Neural cell (in vitro differentiated cells): Measurements from ENCODE around the gene SCAANT1.

Source experiments
- POLR2AphosphoS5 ChIP-seq: IDR thresholded peaks from 2 replicates; pipeline ENCODE4 v1.6.1; 2012
- TAF1 ChIP-seq: IDR thresholded peaks from 2 replicates; pipeline ENCODE4 v1.6.1; 2012; ENCODE audit warnings: low read depth
- TF ChIP-seq, protein P1 (sequence below): fragments of 450-650 bp; IDR thresholded peaks from 2 replicates; pipeline ENCODE4 v1.5.1; 2014; ENCODE audit warnings: antibody characterized with exemption, mild to moderate bottlenecking, moderate library complexity; ENCODE audit not compliant: poor library complexity, severe bottlenecking

DNA sequence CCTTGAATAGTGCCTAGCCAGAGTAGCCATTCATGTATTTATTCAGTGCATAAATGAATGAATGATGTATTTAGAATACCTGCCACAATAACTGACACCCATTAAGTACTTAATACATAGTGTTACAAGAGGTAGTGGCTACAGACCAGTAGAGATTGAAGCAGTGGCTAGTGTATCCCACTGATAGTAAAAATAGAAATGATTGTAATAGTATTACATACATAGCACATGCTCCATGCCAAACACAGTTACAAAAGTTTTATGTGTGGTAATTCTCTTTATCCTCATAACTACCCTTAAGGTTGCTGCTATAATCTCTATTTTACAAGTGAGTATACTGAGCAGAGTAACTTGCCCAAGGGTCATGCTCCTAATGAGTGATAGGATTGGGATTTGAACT, 30.3 kb upstream of the SCAANT1 start:
- no peak for TF ChIP-seq TAF1
- no peak for TF ChIP-seq POLR2AphosphoS5
- TF ChIP-seq, protein P1, sequence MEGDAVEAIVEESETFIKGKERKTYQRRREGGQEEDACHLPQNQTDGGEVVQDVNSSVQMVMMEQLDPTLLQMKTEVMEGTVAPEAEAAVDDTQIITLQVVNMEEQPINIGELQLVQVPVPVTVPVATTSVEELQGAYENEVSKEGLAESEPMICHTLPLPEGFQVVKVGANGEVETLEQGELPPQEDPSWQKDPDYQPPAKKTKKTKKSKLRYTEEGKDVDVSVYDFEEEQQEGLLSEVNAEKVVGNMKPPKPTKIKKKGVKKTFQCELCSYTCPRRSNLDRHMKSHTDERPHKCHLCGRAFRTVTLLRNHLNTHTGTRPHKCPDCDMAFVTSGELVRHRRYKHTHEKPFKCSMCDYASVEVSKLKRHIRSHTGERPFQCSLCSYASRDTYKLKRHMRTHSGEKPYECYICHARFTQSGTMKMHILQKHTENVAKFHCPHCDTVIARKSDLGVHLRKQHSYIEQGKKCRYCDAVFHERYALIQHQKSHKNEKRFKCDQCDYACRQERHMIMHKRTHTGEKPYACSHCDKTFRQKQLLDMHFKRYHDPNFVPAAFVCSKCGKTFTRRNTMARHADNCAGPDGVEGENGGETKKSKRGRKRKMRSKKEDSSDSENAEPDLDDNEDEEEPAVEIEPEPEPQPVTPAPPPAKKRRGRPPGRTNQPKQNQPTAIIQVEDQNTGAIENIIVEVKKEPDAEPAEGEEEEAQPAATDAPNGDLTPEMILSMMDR, result no peak
